Endodermal cell (in vitro differentiated cells): ENCODE measurements around the gene GRM3. TPM values are rescaled to one million over a fixed set of nuclear protein-coding genes. Genes with fewer than 3 reads are reported as not detected.

Experiments used
- DNase-seq: peaks from one replicate; pipeline ENCODE4 v3.0.0-alpha.2; 2017
- H3K27ac ChIP-seq: 2 replicates; pipeline ENCODE4 v1.5.1; 2013; ENCODE audit warnings: mild to moderate bottlenecking, low read depth, low read length, moderate library complexity
- H3K27me3 ChIP-seq: 2 replicates; pipeline ENCODE4 v1.6.1; 2013; ENCODE audit warnings: mild to moderate bottlenecking, low read length, moderate library complexity; ENCODE audit not compliant: insufficient read depth, control insufficient read depth, poor library complexity, severe bottlenecking
- H3K36me3 ChIP-seq: 2 replicates; pipeline ENCODE4 v1.7.0; 2013; ENCODE audit warnings: mild to moderate bottlenecking, low read length, moderate library complexity; ENCODE audit not compliant: control insufficient read depth, insufficient read depth
- H3K4me1 ChIP-seq: one replicate; pipeline ENCODE4 v1.7.0; 2013; ENCODE audit warnings: low read length; ENCODE audit not compliant: control insufficient read depth, insufficient read depth
- H3K4me3 ChIP-seq: 2 replicates; pipeline ENCODE4 v1.5.1; 2013; ENCODE audit warnings: mild to moderate bottlenecking, low read length, moderate library complexity
- H3K9ac ChIP-seq: 2 replicates; pipeline ENCODE4 v1.6.1; 2013; ENCODE audit warnings: mild to moderate bottlenecking, low read length, moderate library complexity; ENCODE audit not compliant: poor library complexity, severe bottlenecking; ENCODE audit errors: extremely low read depth
- H3K9me3 ChIP-seq: 2 replicates; pipeline ENCODE4 v1.6.1; 2013; ENCODE audit warnings: mild to moderate bottlenecking, low read length, moderate library complexity; ENCODE audit not compliant: control insufficient read depth
- H3K27ac Mint-ChIP-seq: 2 replicates; pipeline ENCODE4 v1.8.0; 2020; ENCODE audit warnings: mixed read lengths
- H3K27me3 Mint-ChIP-seq: 2 replicates; pipeline ENCODE4 v1.8.0; 2021; ENCODE audit warnings: mild to moderate bottlenecking, mixed read lengths; ENCODE audit not compliant: insufficient read depth
- H3K36me3 Mint-ChIP-seq: 2 replicates; pipeline ENCODE4 v1.8.0; 2020; ENCODE audit warnings: low read depth, mixed read lengths
- H3K4me1 Mint-ChIP-seq: 2 replicates; pipeline ENCODE4 v1.8.0; 2020; ENCODE audit warnings: mixed read lengths
- H3K4me3 Mint-ChIP-seq: 2 replicates; pipeline ENCODE4 v1.8.0; 2020; ENCODE audit warnings: mild to moderate bottlenecking, moderate library complexity, mixed read lengths
- H3K9me3 Mint-ChIP-seq: 2 replicates; pipeline ENCODE4 v1.8.0; 2020; ENCODE audit warnings: mild to moderate bottlenecking, mixed read lengths
- CTCF ChIP-seq: fragments of 200-600 bp; sonication (generic); conservative IDR thresholded peaks from 2 replicates; pipeline ENCODE4 v1.5.0; 2021; ENCODE audit warnings: antibody characterized with exemption, mild to moderate bottlenecking
- WGBS, 2 experiments: methylation state at CpG; one replicate each; pipeline versions ENCODE4 v1.1.5 to v1.1.7; 2013; ENCODE audit warnings: missing lambda C conversion rate in 2 of 2, mixed read lengths in 1 of 2; ENCODE audit not compliant: insufficient coverage in 1 of 2, insufficient read length in 1 of 2; 5-methylcytosine and 5-hydroxymethylcytosine counted together
- total RNA-seq, 2 donors: library from RNA; stranded (reverse); fragmentation: NEBNext Ultra II Directional in 1 of 2; extraction: Animal tissue kit (Norgen Biotek cat#: 25700) in 1 of 2; gene quantifications; 2 replicates in 1 of 2; 3 replicates in 1 of 2; pipeline ENCODE4 v1.2.1, GENCODE V29; 2021

Gene GRM3
- total RNA-seq, 2 donors from 2014 or later = 0.75 to 0.91 TPM

- WGBS, 2 experiments = 74 to 89% methylated on average over 1 of the region's 1 CpG
- Histone ChIP-seq H3K9me3 (no peaks in the 10 kb centered on the region), H3K4me3 (no peak overlapping the region), H3K36me3 (peaks cover 90% of the 10 kb centered on the region), H3K4me1 (no peaks in the 10 kb centered on the region), H3K9ac (no peak overlapping the region), H3K27me3 (no peaks in the 10 kb centered on the region), H3K27ac (no peak overlapping the region)
- Mint-ChIP-seq H3K27ac (no peak overlapping the region), H3K4me3 (no peak overlapping the region), H3K4me1 (peaks cover 3% of the 10 kb centered on the region), H3K27me3 (no peaks in the 10 kb centered on the region), H3K9me3 (no peaks in the 10 kb centered on the region), H3K36me3 (peaks cover 39% of the 10 kb centered on the region)
- TF ChIP-seq CTCF = no peak
- DNase-seq = peak; percentile 63
Measured at GRCh38 chr7:86908948-86909347, 265.2 kb downstream of the GRM3 start.

- DNase-seq = no peak
- Histone ChIP-seq H3K4me1 (no peaks in the 10 kb centered on the region), H3K4me3 (no peak overlapping the region), H3K36me3 (peaks cover 93% of the 10 kb centered on the region), H3K27ac (no peak overlapping the region), H3K9me3 (no peaks in the 10 kb centered on the region), H3K9ac (no peak overlapping the region), H3K27me3 (no peaks in the 10 kb centered on the region)
- H3K27me3 Mint-ChIP-seq = no peaks in the 10 kb centered on the region
- H3K4me1 Mint-ChIP-seq = peaks cover 3% of the 10 kb centered on the region
- H3K4me3 Mint-ChIP-seq = no peak overlapping the region
- no peak overlapping the region for H3K27ac Mint-ChIP-seq
- peaks cover 47% of the 10 kb centered on the region for H3K36me3 Mint-ChIP-seq
- 88% methylated on average over 1 of the region's 1 CpG; no CpG with 5 or more reads in 1 of the 2 experiments for whole genome bisulfite sequencing, 2 experiments
- peak; percentile 62 for TF ChIP-seq CTCF
- H3K9me3 Mint-ChIP-seq = no peaks in the 10 kb centered on the region
Measured at GRCh38 chr7:86911659-86912058, 267.9 kb downstream of the GRM3 start.

- Mint-ChIP-seq H3K36me3 (peaks cover 53% of the 10 kb centered on the region), H3K9me3 (no peaks in the 10 kb centered on the region), H3K27me3 (peaks cover 3% of the 10 kb centered on the region), H3K4me1 (peaks cover 12% of the 10 kb centered on the region), H3K4me3 (no peak overlapping the region), H3K27ac (no peak overlapping the region)
- DNase-seq = no peak
- H3K27ac ChIP-seq = no peak overlapping the region
- H3K9ac ChIP-seq = no peak overlapping the region
- 83 to 97% methylated on average over 2 to 4 of the region's 4 CpGs for WGBS, 2 experiments
- H3K4me3 ChIP-seq = no peak overlapping the region
- no peak for TF ChIP-seq CTCF
- H3K4me1 ChIP-seq = no peaks in the 10 kb centered on the region
- H3K36me3 ChIP-seq = peaks cover 93% of the 10 kb centered on the region
- no peaks in the 10 kb centered on the region for H3K9me3 ChIP-seq
- no peaks in the 10 kb centered on the region for H3K27me3 ChIP-seq
Measured at GRCh38 chr7:86913709-86914108, 270.0 kb downstream of the GRM3 start.
